K562 (cell line): ENCODE results near the gene MICU1. TPM values are rescaled to one million over a fixed set of nuclear protein-coding genes. Genes with fewer than 3 reads are reported as not detected.

Experiments used
- ADNP ChIP-seq: fragments of 200-800 bp; sonication (Bioruptor generic); IDR thresholded peaks from 2 replicates; pipeline ENCODE4 v1.6.1; 2016; ENCODE audit warnings: missing genetic modification characterization, missing compliant biosample characterization
- ARNT ChIP-seq, 2 experiments: fragments of 450-650 bp; IDR thresholded peaks; 2 replicates each; pipeline ENCODE4 v1.6.1; 2016; ENCODE audit warnings: mild to moderate bottlenecking in 1 of 2
- BCLAF1 ChIP-seq, 2 experiments: fragments of 450-650 bp in 1 of 2; IDR thresholded peaks; 2 replicates each; pipeline ENCODE4 v1.6.1; 2011 to 2017; ENCODE audit warnings: low read depth in 2 of 2, antibody characterized with exemption in 1 of 2, borderline replicate concordance in 1 of 2, low read length in 1 of 2, mild to moderate bottlenecking in 1 of 2, mixed read lengths in 1 of 2; ENCODE audit not compliant: control insufficient read depth in 1 of 2
- CAMTA2 ChIP-seq: fragments of 250-450 bp; sonication (Bioruptor Pico); conservative IDR thresholded peaks from 2 replicates; pipeline ENCODE4 v1.5.1; 2022
- CHD4 ChIP-seq: fragments of 200-600 bp; sonication (generic); IDR thresholded peaks from 3 replicates; pipeline ENCODE4 v1.6.1; 2012; ENCODE audit warnings: low read depth, mild to moderate bottlenecking, mixed read lengths, low read length, inconsistent platforms; ENCODE audit not compliant: insufficient read depth, insufficient replicate concordance, poor library complexity, severe bottlenecking
- E2F4 ChIP-seq: sonication (generic); formaldehyde crosslinking; IDR thresholded peaks from 2 replicates; pipeline ENCODE4 v1.8.0; 2022; ENCODE audit warnings: mild to moderate bottlenecking, low read depth, missing genetic modification reagents
- ERF ChIP-seq: fragments of 450-650 bp; formaldehyde crosslinking; IDR thresholded peaks from 2 replicates; pipeline ENCODE4 v1.4.0; 2020; ENCODE audit warnings: mild to moderate bottlenecking, mixed read lengths
- ETV6 ChIP-seq, 3 experiments: fragments of 150-350 bp in 1 of 3; sonication (generic) in 1 of 3; formaldehyde crosslinking in 1 of 3; IDR thresholded peaks; 2 replicates each; pipeline versions ENCODE4 v1.6.1 to v1.8.0; 2014 to 2022; ENCODE audit warnings: borderline replicate concordance in 2 of 3, low read depth in 2 of 3, antibody characterized with exemption in 1 of 3, low read length in 1 of 3, mild to moderate bottlenecking in 1 of 3, missing genetic modification reagents in 1 of 3
- GATAD2B ChIP-seq: fragments of 450-650 bp; IDR thresholded peaks from 2 replicates; pipeline ENCODE4 v1.6.1; 2017; ENCODE audit warnings: mild to moderate bottlenecking, borderline replicate concordance
- HNRNPK ChIP-seq: fragments of 200-400 bp; formaldehyde crosslinking; IDR thresholded peaks from one replicate; pipeline ENCODE4 v1.6.1; 2018; ENCODE audit warnings: mild to moderate bottlenecking, low read depth, low read length; ENCODE audit not compliant: poor library complexity, severe bottlenecking
- OTX1 ChIP-seq: fragments of 450-650 bp; formaldehyde crosslinking; IDR thresholded peaks from 2 replicates; pipeline ENCODE4 v1.4.0; 2022; ENCODE audit warnings: mild to moderate bottlenecking
- SNRNP70 ChIP-seq: fragments of 200-400 bp; formaldehyde crosslinking; optimal IDR thresholded peaks from 2 replicates; pipeline ENCODE3; 2017; ENCODE audit warnings: low read depth, low read length
- SP1 ChIP-seq: sonication (generic); formaldehyde crosslinking; IDR thresholded peaks from 2 replicates; pipeline ENCODE4 v1.8.1; 2022; ENCODE audit warnings: mild to moderate bottlenecking, missing genetic modification reagents
- SPI1 ChIP-seq: IDR thresholded peaks from 2 replicates; pipeline ENCODE4 v1.6.1; 2011; ENCODE audit warnings: low read depth, low read length, control low read depth, borderline replicate concordance
- TBP ChIP-seq: optimal IDR thresholded peaks from 2 replicates; pipeline ENCODE3; 2011; ENCODE audit warnings: low read depth, low read length, improper control_type of control experiment
- TCF15 ChIP-seq: fragments of 250-450 bp; sonication (Bioruptor Pico); IDR thresholded peaks from 2 replicates; pipeline ENCODE4 v1.8.0; 2022; ENCODE audit warnings: moderate library complexity, mild to moderate bottlenecking, inconsistent platforms
- TOE1 ChIP-seq, 2 experiments: fragments of 450-650 bp in 1 of 2; sonication (generic) in 1 of 2; formaldehyde crosslinking in 1 of 2; IDR thresholded peaks; 2 replicates each; pipeline versions ENCODE4 v1.7.1 to v1.8.0; 2016 to 2022; ENCODE audit warnings: borderline replicate concordance in 2 of 2, mild to moderate bottlenecking in 2 of 2, antibody characterized with exemption in 1 of 2, inconsistent platforms in 1 of 2, low read depth in 1 of 2, missing genetic modification reagents in 1 of 2, moderate library complexity in 1 of 2
- XRCC4 ChIP-seq: IDR thresholded peaks from one replicate; pipeline ENCODE4 v1.6.1; 2011; ENCODE audit not compliant: insufficient read depth, insufficient read length; ENCODE audit errors: extremely low read depth
- ZBTB1 ChIP-seq: sonication (generic); formaldehyde crosslinking; IDR thresholded peaks from 2 replicates; pipeline ENCODE4 v1.8.1; 2023; ENCODE audit warnings: missing genetic modification reagents, low read depth, mild to moderate bottlenecking, borderline replicate concordance
- ZNF134 ChIP-seq: fragments of 250-450 bp; sonication (Bioruptor Pico); conservative IDR thresholded peaks from 2 replicates; pipeline ENCODE4 v1.4.0; 2020
- ZNF717 ChIP-seq: fragments of 250-450 bp; sonication (Bioruptor Pico); IDR thresholded peaks from 2 replicates; pipeline ENCODE4 v1.5.0; 2021
- polyA plus RNA-seq, 8 experiments: library from polyadenylated mRNA; depleted of rRNA in 4 of 8; stranded (reverse) in 5 of 8; unstranded in 3 of 8; fragments of >200 nt; fragmentation: Nextera tagmentation in 2 of 8; fragmentation: Illumina TruSeq in 1 of 8; extraction: Ambion mirVana in 2 of 8; extraction: Trizol in 1 of 8; gene quantifications; 2 replicates each; pipeline versions ENCODE4 v1.2.1 to v1.2.3, GENCODE V29; 2011 to 2014; ENCODE audit warnings: inconsistent platforms in 1 of 8, missing spikeins in 1 of 8
- total RNA-seq, 7 experiments: library from RNA; depleted of rRNA in 6 of 7; stranded (reverse); fragments of >200 nt in 6 of 7; fragmentation: Illumina TruSeq in 2 of 7; extraction: Trizol in 2 of 7; gene quantifications; 2 replicates each; pipeline versions ENCODE4 v1.2.1 to v1.2.3, GENCODE V29; 2011 to 2021; ENCODE audit warnings: low replicate concordance in 1 of 7

Gene MICU1
- total and polyA plus RNA-seq, 9 of the 15 experiments (the other 6 are each of a cell fraction or from before 2014, with no cell fraction given), result 29.3 to 76.8 (median 48.4) TPM

- TF ChIP-seq SPI1 (peak; percentile 10; the same call in 1 of the 2 replicates), ERF (CRISPR knock-in tag) (no peak), ZBTB1 (CRISPR knock-in tag) (no peak), ETV6 (IDR thresholded peaks at IDR 0.05; ENCODE audit: borderline replicate concordance in 1 of 2, low read depth in 2 of 2, low read length in 1 of 2) (no peak), ETV6 (CRISPR knock-in tag; IDR thresholded peaks at IDR 0.05; ENCODE audit: borderline replicate concordance) (no peak), BCLAF1 (IDR thresholded peaks at IDR 0.05; ENCODE audit: borderline replicate concordance in 1 of 2, control insufficient read depth in 1 of 2, low read depth in 2 of 2, low read length in 1 of 2) (0 out of 4 replicates have a peak, but pooled peaks of 1 of the 2 experiments have one; percentile 9), SNRNP70 (no peak), TBP (peak; percentile 57), SP1 (CRISPR knock-in tag) (no peak), ADNP (tag) (no peak), XRCC4 (no peak), TOE1 (IDR thresholded peaks at IDR 0.05; ENCODE audit: borderline replicate concordance) (no peak), TOE1 (CRISPR knock-in tag; IDR thresholded peaks at IDR 0.05; ENCODE audit: borderline replicate concordance, low read depth) (no peak), ARNT (IDR thresholded peaks at IDR 0.05) (peak in 1 of 2 experiments; percentile 10; a peak in 1 of 4 replicates), E2F4 (CRISPR knock-in tag) (no peak), HNRNPK (no peak), CAMTA2 (CRISPR knock-in tag) (no peak), OTX1 (no peak), ZNF134 (CRISPR knock-in tag) (no peak), TCF15 (CRISPR knock-in tag) (no peak), ZNF717 (CRISPR knock-in tag) (no peak), GATAD2B (no peak), CHD4 (no peak)
Measured at GRCh38 chr10:72626444-72626754, 520 bp upstream of the MICU1 start (continued).
